RWPE2 (cell line): ENCODE measurements around the gene C1GALT1.

ENCODE experiments used
- ATAC-seq: fragments of 200-7000 bp; cut with Tn5 transposase; 3 replicates; pipeline ENCODE4 v1.9.1; 2021; ENCODE audit warnings: low read depth
- DNase-seq: peaks from one replicate; pipeline ENCODE4 v3.0.0-alpha.2; 2020; ENCODE audit warnings: low spot score
- H3K27ac ChIP-seq: fragments of 450-650 bp; 2 replicates; pipeline ENCODE4 v1.5.1; 2017; ENCODE audit warnings: mild to moderate bottlenecking; ENCODE audit not compliant: poor library complexity, severe bottlenecking
- H3K27me3 ChIP-seq: fragments of 250-450 bp; sonication (Bioruptor Pico); 2 replicates; pipeline ENCODE4 v1.5.1; 2021; ENCODE audit warnings: mild to moderate bottlenecking, moderate library complexity; ENCODE audit not compliant: insufficient read depth, poor library complexity, severe bottlenecking
- H3K36me3 ChIP-seq: fragments of 250-450 bp; sonication (Bioruptor Pico); 2 replicates; pipeline ENCODE4 v1.5.1; 2020; ENCODE audit warnings: low read depth, mild to moderate bottlenecking, moderate library complexity
- H3K4me1 ChIP-seq: fragments of 250-450 bp; sonication (Bioruptor Pico); 2 replicates; pipeline ENCODE4 v1.5.1; 2021; ENCODE audit warnings: mild to moderate bottlenecking, moderate library complexity; ENCODE audit not compliant: insufficient read depth, poor library complexity, severe bottlenecking
- H3K4me3 ChIP-seq: fragments of 250-450 bp; sonication (Bioruptor Pico); 2 replicates; pipeline ENCODE4 v1.5.1; 2021; ENCODE audit warnings: mild to moderate bottlenecking, moderate library complexity; ENCODE audit not compliant: severe bottlenecking
- H3K9me3 ChIP-seq: fragments of 250-450 bp; sonication (Bioruptor Pico); 2 replicates; pipeline ENCODE4 v1.5.1; 2021; ENCODE audit warnings: mild to moderate bottlenecking, moderate library complexity; ENCODE audit not compliant: severe bottlenecking
- CTCF ChIP-seq: fragments of 450-650 bp; IDR thresholded peaks from one replicate; pipeline ENCODE4 v1.5.1; 2017; ENCODE audit warnings: mild to moderate bottlenecking, moderate library complexity; ENCODE audit not compliant: poor library complexity, severe bottlenecking

C1GALT1 gene

GRCh38 chr7:7223250-7223649 lies 40.9 kb downstream of the C1GALT1 start:
- no peak for TF ChIP-seq CTCF
- Histone ChIP-seq H3K9me3 (no peaks in the 10 kb centered on the region), H3K4me3 (no peak overlapping the region), H3K36me3 (peaks cover 7% of the 10 kb centered on the region), H3K27me3 (no peaks in the 10 kb centered on the region), H3K4me1 (peaks cover 31% of the 10 kb centered on the region), H3K27ac (no peak overlapping the region)
- ATAC-seq (no peak), DNase-seq (no peak)

GRCh38 chr7:7226407-7226806 lies 44.1 kb downstream of the C1GALT1 start:
- DNase-seq (no peak), ATAC-seq (no peak)
- Histone ChIP-seq H3K27me3 (no peaks in the 10 kb centered on the region), H3K9me3 (peaks cover 8% of the 10 kb centered on the region), H3K36me3 (no peaks in the 10 kb centered on the region), H3K4me3 (no peak overlapping the region), H3K27ac (no peak overlapping the region), H3K4me1 (peaks cover 7% of the 10 kb centered on the region)
- no peak for TF ChIP-seq CTCF

GRCh38 chr7:7228472-7228871 lies 46.1 kb downstream of the C1GALT1 start:
- TF ChIP-seq CTCF, result no peak
- Histone ChIP-seq H3K36me3 (no peaks in the 10 kb centered on the region), H3K27me3 (no peaks in the 10 kb centered on the region), H3K27ac (no peak overlapping the region), H3K4me1 (no peaks in the 10 kb centered on the region), H3K9me3 (peaks cover 8% of the 10 kb centered on the region), H3K4me3 (no peak overlapping the region)
- DNase-seq, result no peak
- no peak for ATAC-seq

- DNase-seq, result no peak
- Histone ChIP-seq H3K4me3 (no peak overlapping the region), H3K9me3 (peaks cover 8% of the 10 kb centered on the region), H3K36me3 (no peaks in the 10 kb centered on the region), H3K4me1 (no peaks in the 10 kb centered on the region), H3K27ac (no peak overlapping the region), H3K27me3 (no peaks in the 10 kb centered on the region)
- TF ChIP-seq CTCF, result no peak
- no peak for ATAC-seq
These were observed 46.6 kb downstream of the C1GALT1 start for GRCh38 chr7:7228967-7229366.

GRCh38 chr7:7231000-7231399 lies 48.7 kb downstream of the C1GALT1 start:
- TF ChIP-seq CTCF, result no peak
- Histone ChIP-seq H3K27me3 (no peaks in the 10 kb centered on the region), H3K36me3 (no peaks in the 10 kb centered on the region; the same call in 1 of the 2 replicates), H3K4me3 (no peak overlapping the region), H3K9me3 (peaks cover 8% of the 10 kb centered on the region), H3K27ac (no peak overlapping the region), H3K4me1 (no peaks in the 10 kb centered on the region)
- ATAC-seq (no peak), DNase-seq (no peak)
